Measurements from ENCODE around the gene CADPS.
A peak's percentile ranks its signal among the peaks of the same experiment; 100 is the strongest.

The CADPS gene

GRCh38 chr3:62559831-62560445, 315.3 kb downstream of the CADPS start:
- no peaks in the 10 kb centered on the region for H3K36me3 ChIP-seq (replicated peaks)
- in situ Hi-C loops (cut with MboI; ENCODE audit: low sequenced_read_pairs) = loop anchor here (5.0 kb wide), 2 partner anchors 223 to 358 kb away; no protein-coding TSS in a partner anchor
- peaks cover 2% of the 10 kb centered on the region; the same call in 1 of the 2 replicates for H3K27me3 ChIP-seq (ENCODE audit: low read depth)
- no peaks in the 10 kb centered on the region for H3K4me1 ChIP-seq
- H3K4me3 ChIP-seq = no peak overlapping the region
- no peaks in the 10 kb centered on the region for H3K9me3 ChIP-seq
- peak in 1 of 2 experiments; percentile 34 for DNase-seq (ENCODE audit: low spot score in 2 of 2)

- Histone ChIP-seq H3K27me3 (ENCODE audit: low read depth) (peaks cover 2% of the 10 kb centered on the region; the same call in 1 of the 2 replicates), H3K4me3 (no peak overlapping the region), H3K9me3 (no peaks in the 10 kb centered on the region), H3K36me3 (replicated peaks) (no peaks in the 10 kb centered on the region), H3K4me1 (no peaks in the 10 kb centered on the region)
- in situ Hi-C loops (cut with MboI; ENCODE audit: low sequenced_read_pairs) = loop anchor here (5.0 kb wide), 1 partner anchor 356 kb away; no protein-coding TSS in a partner anchor
- DNase-seq (ENCODE audit: low spot score in 2 of 2) = peak; percentile 54 to 69
Measured at GRCh38 chr3:62558549-62559112, 316.6 kb downstream of the CADPS start.

GRCh38 chr3:62557983-62558382, 317.2 kb downstream of the CADPS start:
- H3K36me3 ChIP-seq (replicated peaks) = no peaks in the 10 kb centered on the region
- in situ Hi-C loops (cut with MboI; ENCODE audit: low sequenced_read_pairs) = loop anchor here (5.0 kb wide), 1 partner anchor 356 kb away; no protein-coding TSS in a partner anchor
- DNase-seq (ENCODE audit: low spot score in 2 of 2) = no peak
- peaks cover 2% of the 10 kb centered on the region; the same call in 1 of the 2 replicates for H3K27me3 ChIP-seq (ENCODE audit: low read depth)
- H3K4me1 ChIP-seq = no peaks in the 10 kb centered on the region
- H3K4me3 ChIP-seq = no peak overlapping the region
- H3K9me3 ChIP-seq = no peaks in the 10 kb centered on the region

- no peak for DNase-seq (ENCODE audit: low spot score in 2 of 2)
- in situ Hi-C loops (cut with MboI; ENCODE audit: low sequenced_read_pairs) = loop anchor here (5.0 kb wide), 1 partner anchor 355 kb away; no protein-coding TSS in a partner anchor
- H3K4me1 ChIP-seq = no peaks in the 10 kb centered on the region
- H3K4me3 ChIP-seq = no peak overlapping the region
- H3K9me3 ChIP-seq = no peaks in the 10 kb centered on the region
- peaks cover 2% of the 10 kb centered on the region; the same call in 1 of the 2 replicates for H3K27me3 ChIP-seq (ENCODE audit: low read depth)
- no peaks in the 10 kb centered on the region for H3K36me3 ChIP-seq (replicated peaks)
Measured at GRCh38 chr3:62557450-62557849, 317.8 kb downstream of the CADPS start.

- no peak for DNase-seq (ENCODE audit: low spot score in 2 of 2)
- Histone ChIP-seq H3K36me3 (replicated peaks) (no peaks in the 10 kb centered on the region), H3K9me3 (no peaks in the 10 kb centered on the region), H3K4me3 (no peak overlapping the region), H3K4me1 (no peaks in the 10 kb centered on the region), H3K27me3 (ENCODE audit: low read depth) (no peaks in the 10 kb centered on the region; the same call in 1 of the 2 replicates)
- in situ Hi-C loops (cut with MboI; ENCODE audit: low sequenced_read_pairs) = loop anchor here (5.0 kb wide), 1 partner anchor 354 kb away; no protein-coding TSS in a partner anchor
Measured at GRCh38 chr3:62556121-62556815, 318.9 kb downstream of the CADPS start.

- in situ Hi-C loops (cut with MboI; ENCODE audit: low sequenced_read_pairs) = no loop called here
Measured at GRCh38 chr3:62554264-62554799, 320.9 kb downstream of the CADPS start.

GRCh38 chr3:62553811-62554210, 321.4 kb downstream of the CADPS start:
- DNase-seq (ENCODE audit: low spot score in 2 of 2) = no peak
- in situ Hi-C loops (cut with MboI; ENCODE audit: low sequenced_read_pairs) = no loop called here
- Histone ChIP-seq H3K4me1 (no peaks in the 10 kb centered on the region), H3K4me3 (no peak overlapping the region), H3K36me3 (replicated peaks) (no peaks in the 10 kb centered on the region), H3K27me3 (ENCODE audit: low read depth) (no peaks in the 10 kb centered on the region), H3K9me3 (no peaks in the 10 kb centered on the region)

More at GRCh38 chr3:62554264-62554799, 320.9 kb downstream of the CADPS start:
- Histone ChIP-seq H3K27me3 (ENCODE audit: low read depth) (no peaks in the 10 kb centered on the region; the same call in 1 of the 2 replicates), H3K36me3 (replicated peaks) (no peaks in the 10 kb centered on the region), H3K4me1 (no peaks in the 10 kb centered on the region), H3K9me3 (no peaks in the 10 kb centered on the region), H3K4me3 (no peak overlapping the region)
- peak; percentile 24 to 31 for DNase-seq (ENCODE audit: low spot score in 2 of 2)

GRCh38 chr3:62551556-62551955, 323.7 kb downstream of the CADPS start:
- in situ Hi-C loops (cut with MboI; ENCODE audit: low sequenced_read_pairs) = no loop called here
- H3K4me3 ChIP-seq = no peak overlapping the region

GRCh38 chr3:62550439-62550838, 324.8 kb downstream of the CADPS start:
- H3K27me3 ChIP-seq (ENCODE audit: low read depth) = no peaks in the 10 kb centered on the region
- no peak for DNase-seq (ENCODE audit: low spot score in 2 of 2)
- in situ Hi-C loops (cut with MboI; ENCODE audit: low sequenced_read_pairs) = no loop called here
- H3K36me3 ChIP-seq (replicated peaks) = no peaks in the 10 kb centered on the region
- no peak overlapping the region for H3K4me3 ChIP-seq
- H3K4me1 ChIP-seq = peaks cover 5% of the 10 kb centered on the region; the same call in 1 of the 2 replicates
- H3K9me3 ChIP-seq = no peaks in the 10 kb centered on the region

More at GRCh38 chr3:62551556-62551955, 323.7 kb downstream of the CADPS start:
- DNase-seq (ENCODE audit: low spot score in 2 of 2) = no peak
- Histone ChIP-seq H3K36me3 (replicated peaks) (no peaks in the 10 kb centered on the region), H3K4me1 (no peaks in the 10 kb centered on the region), H3K9me3 (no peaks in the 10 kb centered on the region), H3K27me3 (ENCODE audit: low read depth) (no peaks in the 10 kb centered on the region)

GRCh38 chr3:62548528-62549205, 326.5 kb downstream of the CADPS start:
- no peaks in the 10 kb centered on the region for H3K27me3 ChIP-seq (ENCODE audit: low read depth)
- no peaks in the 10 kb centered on the region for H3K9me3 ChIP-seq
- no peak overlapping the region for H3K4me3 ChIP-seq
- no peaks in the 10 kb centered on the region for H3K36me3 ChIP-seq (replicated peaks)
- peaks cover 16% of the 10 kb centered on the region for H3K4me1 ChIP-seq
- in situ Hi-C loops (cut with MboI; ENCODE audit: low sequenced_read_pairs) = no loop called here
- DNase-seq (ENCODE audit: low spot score in 2 of 2) = no peak

- Histone ChIP-seq H3K4me1 (peaks cover 19% of the 10 kb centered on the region), H3K36me3 (replicated peaks) (no peaks in the 10 kb centered on the region), H3K9me3 (no peaks in the 10 kb centered on the region), H3K4me3 (no peak overlapping the region), H3K27me3 (ENCODE audit: low read depth) (no peaks in the 10 kb centered on the region)
- DNase-seq (ENCODE audit: low spot score in 2 of 2) = no peak
- in situ Hi-C loops (cut with MboI; ENCODE audit: low sequenced_read_pairs) = no loop called here
Measured at GRCh38 chr3:62546266-62546665, 328.9 kb downstream of the CADPS start.

GRCh38 chr3:62542185-62542584, 333.0 kb downstream of the CADPS start:
- no peaks in the 10 kb centered on the region for H3K9me3 ChIP-seq
- H3K27me3 ChIP-seq (ENCODE audit: low read depth) = no peaks in the 10 kb centered on the region
- H3K4me3 ChIP-seq = no peak overlapping the region
- no peaks in the 10 kb centered on the region for H3K36me3 ChIP-seq (replicated peaks)
- DNase-seq (ENCODE audit: low spot score in 2 of 2) = no peak
- in situ Hi-C loops (cut with MboI; ENCODE audit: low sequenced_read_pairs) = no loop called here
- H3K4me1 ChIP-seq = peaks cover 39% of the 10 kb centered on the region

GRCh38 chr3:62539762-62540161, 335.5 kb downstream of the CADPS start:
- no peak for DNase-seq (ENCODE audit: low spot score in 2 of 2)
- H3K36me3 ChIP-seq (replicated peaks) = no peaks in the 10 kb centered on the region
- no peaks in the 10 kb centered on the region for H3K9me3 ChIP-seq
- peaks cover 30% of the 10 kb centered on the region for H3K4me1 ChIP-seq
- in situ Hi-C loops (cut with MboI; ENCODE audit: low sequenced_read_pairs) = no loop called here
- H3K4me3 ChIP-seq = no peak overlapping the region
- H3K27me3 ChIP-seq (ENCODE audit: low read depth) = no peaks in the 10 kb centered on the region
